Tibial nerve (tissue), 3 donors: ENCODE measurements around the gene BHLHA9.

Source experiments
- POLR2A ChIP-seq, 2 donors: fragments of 450-650 bp; IDR thresholded peaks; one replicate each; pipeline ENCODE4 v1.6.1; 2017; ENCODE audit warnings: antibody characterized with exemption in 2 of 2, mild to moderate bottlenecking in 2 of 2, moderate library complexity in 2 of 2
- TF ChIP-seq, protein P1 (sequence below), 5 experiments: fragments of 200-600 bp in 3 of 5; fragments of 450-650 bp in 2 of 5; sonication (generic) in 3 of 5; IDR thresholded peaks; one replicate each; pipeline ENCODE4 v1.5.1; 2016 to 2019; ENCODE audit warnings: antibody characterized with exemption in 5 of 5, mild to moderate bottlenecking in 3 of 5, moderate library complexity in 2 of 5

- TF ChIP-seq, protein P1, sequence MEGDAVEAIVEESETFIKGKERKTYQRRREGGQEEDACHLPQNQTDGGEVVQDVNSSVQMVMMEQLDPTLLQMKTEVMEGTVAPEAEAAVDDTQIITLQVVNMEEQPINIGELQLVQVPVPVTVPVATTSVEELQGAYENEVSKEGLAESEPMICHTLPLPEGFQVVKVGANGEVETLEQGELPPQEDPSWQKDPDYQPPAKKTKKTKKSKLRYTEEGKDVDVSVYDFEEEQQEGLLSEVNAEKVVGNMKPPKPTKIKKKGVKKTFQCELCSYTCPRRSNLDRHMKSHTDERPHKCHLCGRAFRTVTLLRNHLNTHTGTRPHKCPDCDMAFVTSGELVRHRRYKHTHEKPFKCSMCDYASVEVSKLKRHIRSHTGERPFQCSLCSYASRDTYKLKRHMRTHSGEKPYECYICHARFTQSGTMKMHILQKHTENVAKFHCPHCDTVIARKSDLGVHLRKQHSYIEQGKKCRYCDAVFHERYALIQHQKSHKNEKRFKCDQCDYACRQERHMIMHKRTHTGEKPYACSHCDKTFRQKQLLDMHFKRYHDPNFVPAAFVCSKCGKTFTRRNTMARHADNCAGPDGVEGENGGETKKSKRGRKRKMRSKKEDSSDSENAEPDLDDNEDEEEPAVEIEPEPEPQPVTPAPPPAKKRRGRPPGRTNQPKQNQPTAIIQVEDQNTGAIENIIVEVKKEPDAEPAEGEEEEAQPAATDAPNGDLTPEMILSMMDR (IDR thresholded peaks at IDR 0.05) = no peak
- TF ChIP-seq POLR2A (IDR thresholded peaks at IDR 0.05) = no peak
Observed at GRCh38 chr17:1315891-1316403, 45.7 kb downstream of the BHLHA9 start.
